SW480 (cell line): ENCODE results near the gene RARA.
A peak's percentile ranks its signal among the peaks of the same experiment; 100 is the strongest.

Experiments used
- DNase-seq: peaks from one replicate; pipeline ENCODE4 v3.0.0-alpha.2; 2016; ENCODE audit warnings: low spot score

RARA gene

GRCh38 chr17:40345994-40346764 is 37.2 kb downstream of the RARA start:
- DNase-seq: no peak

GRCh38 chr17:40346765-40347158 is 37.8 kb downstream of the RARA start:
- no peak for DNase-seq

GRCh38 chr17:40347319-40348135 is 38.5 kb downstream of the RARA start:
- no peak for DNase-seq

GRCh38 chr17:40348136-40348504 is 39.1 kb downstream of the RARA start:
- DNase-seq: no peak

- DNase-seq: no peak
Observed at GRCh38 chr17:40348562-40349476, 39.8 kb downstream of the RARA start.

GRCh38 chr17:40349477-40349894 is 40.5 kb downstream of the RARA start:
- no peak for DNase-seq

- no peak for DNase-seq
Observed at GRCh38 chr17:40349895-40350688, 41.1 kb downstream of the RARA start.

- DNase-seq: no peak
Observed at GRCh38 chr17:40350689-40351358, 41.8 kb downstream of the RARA start.

GRCh38 chr17:40351359-40352236 is 42.6 kb downstream of the RARA start:
- DNase-seq: no peak

- no peak for DNase-seq
Observed at GRCh38 chr17:40352237-40352778, 43.3 kb downstream of the RARA start.

- DNase-seq: no peak
Observed at GRCh38 chr17:40352779-40353394, 43.9 kb downstream of the RARA start.

GRCh38 chr17:40354221-40355122 is 45.5 kb downstream of the RARA start:
- no peak for DNase-seq

- DNase-seq: peak; percentile 37
Observed at GRCh38 chr17:40355123-40355803, 46.3 kb downstream of the RARA start.

- DNase-seq: no peak
Observed at GRCh38 chr17:40355804-40356758, 47.1 kb downstream of the RARA start.

GRCh38 chr17:40356990-40357881 is 48.3 kb downstream of the RARA start:
- no peak for DNase-seq
